ENCODE data around the gene ACOXL.
"Not testable (repeated sequence)": the region's sequence is repeated elsewhere in the genome, so short reads cannot be mapped to it uniquely, and the experiment has no call there.

ACOXL gene

DNA sequence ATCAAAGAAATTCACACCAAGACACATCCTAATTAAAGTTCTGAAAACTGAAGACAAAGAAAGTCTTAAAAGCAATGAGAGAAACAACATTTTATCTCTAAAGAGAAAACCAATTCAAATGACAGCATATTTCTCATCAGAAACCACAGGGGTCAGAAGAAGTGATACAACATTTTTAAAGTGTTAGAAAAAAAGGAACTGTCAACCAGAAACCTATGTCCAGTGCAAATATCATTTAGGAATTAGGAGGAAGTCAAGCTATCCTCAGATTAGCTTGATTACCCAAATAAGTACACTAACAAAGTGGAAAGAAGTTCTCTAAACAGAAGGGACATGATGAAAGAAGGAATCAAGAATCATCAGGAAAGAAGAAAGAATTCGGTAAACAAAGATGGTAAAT lies 328.8 kb downstream of the ACOXL start:
- DNase-seq (ENCODE audit: low read depth): no peak

DNA sequence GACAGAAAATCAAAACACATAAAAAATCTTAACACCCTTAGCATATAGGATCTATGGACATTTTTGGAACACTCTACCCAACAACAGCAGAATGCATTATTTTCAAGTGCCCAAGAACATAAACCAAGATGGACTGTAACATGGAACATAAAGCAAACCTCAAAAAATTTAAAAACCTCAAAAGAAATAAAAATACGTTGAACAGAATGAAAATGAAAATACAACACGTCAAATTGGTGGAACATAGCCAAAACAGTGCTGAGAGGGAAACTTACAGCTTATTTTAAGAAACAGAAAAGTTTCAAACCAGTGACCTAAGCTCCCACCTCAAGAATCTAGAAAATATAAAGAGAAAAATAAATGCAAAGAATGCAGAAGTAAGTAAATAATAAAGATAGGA lies 330.0 kb downstream of the ACOXL start:
- no peak for DNase-seq (ENCODE audit: low read depth)

DNA sequence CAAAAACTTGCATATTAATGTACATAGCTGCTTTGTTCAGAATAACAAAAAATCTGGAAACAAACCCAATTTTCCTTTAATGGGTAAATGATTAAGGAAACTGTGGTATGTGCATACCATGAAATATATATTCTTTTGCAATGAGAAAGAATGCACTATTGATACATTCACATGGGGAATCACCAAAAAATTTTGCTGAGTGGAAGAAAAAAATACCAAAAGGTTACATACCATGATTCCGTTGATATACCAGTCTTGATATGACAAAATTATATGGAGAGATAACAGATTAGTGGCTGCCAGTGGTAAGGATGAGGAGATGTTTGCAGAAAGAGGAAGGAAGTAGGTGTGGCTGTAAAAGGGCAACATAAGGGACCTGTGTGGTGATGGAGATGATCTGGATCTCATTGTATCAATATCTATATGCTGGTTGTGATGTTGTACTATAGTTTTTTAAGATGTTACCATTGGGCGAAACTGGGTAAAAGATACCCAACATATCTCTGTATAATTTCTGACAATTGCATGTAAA lies 333.8 kb downstream of the ACOXL start:
- DNase-seq (ENCODE audit: low read depth): no peak

DNA sequence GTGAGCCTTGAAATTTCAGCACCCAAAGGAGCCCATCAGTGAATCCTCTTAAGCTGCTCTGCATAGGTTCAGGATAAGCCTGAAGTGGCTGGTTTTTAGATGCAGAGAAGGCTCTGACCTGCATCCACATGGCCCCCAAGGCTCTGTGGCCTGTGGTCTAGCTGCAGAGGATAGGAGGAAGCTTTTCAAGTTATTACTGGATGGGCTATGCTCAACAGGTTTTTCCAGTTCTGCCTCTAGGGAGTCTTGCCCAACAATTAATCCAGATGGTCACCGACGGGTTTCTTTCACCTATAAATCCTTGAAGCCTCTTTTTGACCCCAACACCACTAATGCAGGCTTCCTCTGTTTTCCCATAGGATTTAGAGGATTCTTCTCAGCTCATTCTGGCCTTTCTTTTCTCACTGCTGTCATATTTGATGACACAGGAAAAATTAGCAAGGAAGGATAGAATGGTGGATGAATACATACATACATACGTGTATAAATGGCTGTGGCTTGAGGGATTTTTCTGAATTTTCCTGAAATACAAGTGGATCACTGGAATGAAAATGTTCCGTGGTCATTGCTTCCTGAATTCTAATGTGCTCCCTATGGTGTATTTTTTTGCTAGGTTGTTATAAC lies 336.2 kb downstream of the ACOXL start:
- no peak for DNase-seq (ENCODE audit: low read depth)

DNA sequence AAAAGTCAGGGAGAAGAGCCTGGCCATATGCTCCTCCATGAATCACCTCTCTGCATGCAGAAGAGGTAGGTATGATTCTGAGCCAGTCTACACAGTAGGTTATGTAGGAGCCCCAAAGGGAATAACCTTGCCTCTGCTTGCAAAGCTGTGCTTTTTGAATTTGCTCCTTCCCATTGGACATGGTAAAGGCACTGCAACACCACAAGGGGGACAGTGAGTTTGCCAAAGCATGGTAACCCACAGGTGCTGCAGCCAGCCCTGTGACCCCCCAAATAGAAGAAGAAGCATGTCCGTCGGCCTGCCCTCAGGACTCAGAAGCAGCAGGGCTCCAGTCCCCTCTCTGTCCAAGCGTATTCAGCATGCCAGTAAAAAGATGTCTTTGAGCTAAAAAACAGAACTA lies 337.3 kb downstream of the ACOXL start:
- DNase-seq (ENCODE audit: low read depth): no peak

DNA sequence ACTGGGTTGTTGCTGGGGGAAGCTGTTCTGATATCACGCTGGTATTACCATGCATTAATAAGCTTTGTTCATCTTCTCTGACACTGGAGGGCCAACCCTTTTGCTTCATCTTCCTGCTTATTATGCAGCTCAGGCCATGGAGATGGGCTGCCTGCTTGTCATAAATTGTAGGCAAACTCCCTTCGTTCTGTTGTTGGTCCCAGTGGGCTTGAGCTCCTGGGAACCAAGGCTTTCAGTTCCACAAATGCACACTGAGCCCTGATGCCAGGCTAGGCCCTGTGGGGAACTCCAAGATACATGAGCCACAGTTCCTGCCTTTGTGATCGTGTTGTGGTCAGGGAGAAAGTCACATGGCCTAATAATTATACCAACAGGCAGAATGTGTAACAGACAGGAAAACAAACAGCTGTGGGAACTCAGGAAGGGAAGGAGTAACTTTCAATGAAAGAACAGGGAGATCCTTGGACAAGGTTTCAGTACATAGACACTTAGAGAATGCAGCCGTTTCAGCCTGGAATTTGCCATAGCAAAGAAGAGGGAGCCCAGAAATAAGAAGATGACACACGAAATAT lies 339.3 kb downstream of the ACOXL start:
- DNase-seq (ENCODE audit: low read depth): peak; percentile 29

DNA sequence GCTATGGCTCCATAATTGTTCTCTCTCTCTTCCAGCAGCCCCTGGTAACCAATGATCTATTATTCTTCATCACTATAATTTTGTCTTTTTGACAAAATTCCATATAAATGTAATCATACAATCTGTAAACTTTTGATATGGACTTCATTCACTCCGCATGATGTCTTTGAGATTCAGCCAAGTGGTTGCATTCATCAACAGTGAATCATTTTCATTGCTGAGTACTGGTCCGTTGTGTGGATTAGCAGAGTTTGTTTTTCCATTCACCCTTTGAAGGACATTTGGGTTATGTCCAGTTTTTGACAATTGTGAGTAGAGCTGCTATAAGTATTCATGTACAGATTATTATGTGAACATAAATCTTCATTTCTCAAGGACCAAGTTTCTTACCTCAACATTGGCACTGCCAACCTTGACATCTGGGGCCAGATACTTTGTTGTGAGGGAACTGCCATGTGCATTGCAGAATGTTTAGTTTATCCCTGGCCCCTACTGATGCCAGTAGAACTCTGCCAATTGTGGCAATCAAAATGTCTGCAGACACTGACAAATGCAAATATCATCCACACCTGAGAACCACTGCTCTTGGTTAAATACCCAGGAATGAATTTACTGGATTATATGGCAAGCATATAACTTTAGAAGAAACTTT lies 340.0 kb downstream of the ACOXL start:
- DNase-seq (ENCODE audit: low read depth): peak; percentile 74

DNA sequence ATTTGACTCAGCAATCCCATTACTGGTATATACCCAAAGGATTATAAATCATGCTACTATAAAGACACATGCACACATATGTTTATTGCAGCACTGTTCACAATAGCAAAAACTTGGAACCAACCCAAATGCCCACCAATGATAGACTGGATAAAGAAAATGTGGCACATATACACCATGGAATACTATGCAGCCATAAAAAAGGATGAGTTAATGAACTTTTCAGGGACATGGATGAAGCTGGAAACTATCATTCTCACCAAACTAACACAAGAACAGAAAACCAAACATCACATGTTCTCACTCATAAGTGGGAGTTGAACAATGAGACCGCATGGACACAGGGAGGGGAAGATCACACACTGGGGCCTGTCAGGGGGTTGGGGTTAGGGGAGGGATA lies 350.3 kb downstream of the ACOXL start:
- not testable (repeated sequence) for DNase-seq (ENCODE audit: low read depth)

DNA sequence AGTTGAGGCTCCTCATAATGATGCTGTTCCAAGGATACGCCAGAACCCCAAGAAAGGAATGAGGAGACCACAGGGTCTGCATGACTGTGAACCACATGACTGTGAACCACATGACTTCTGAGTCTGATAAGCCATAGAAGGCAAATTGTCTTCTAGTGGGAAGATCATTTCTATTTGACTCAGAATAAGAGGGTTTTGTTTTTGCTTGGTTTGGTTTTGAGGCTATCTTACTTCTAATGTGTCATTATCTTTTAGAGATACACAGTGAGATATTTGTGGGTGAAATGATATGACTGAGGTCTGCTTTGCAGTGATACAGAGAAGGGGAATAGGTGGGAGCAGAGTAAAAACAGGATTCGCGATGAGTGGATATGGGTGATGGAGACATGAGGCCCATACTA lies 359.4 kb downstream of the ACOXL start:
- no peak for DNase-seq (ENCODE audit: low read depth)

DNA sequence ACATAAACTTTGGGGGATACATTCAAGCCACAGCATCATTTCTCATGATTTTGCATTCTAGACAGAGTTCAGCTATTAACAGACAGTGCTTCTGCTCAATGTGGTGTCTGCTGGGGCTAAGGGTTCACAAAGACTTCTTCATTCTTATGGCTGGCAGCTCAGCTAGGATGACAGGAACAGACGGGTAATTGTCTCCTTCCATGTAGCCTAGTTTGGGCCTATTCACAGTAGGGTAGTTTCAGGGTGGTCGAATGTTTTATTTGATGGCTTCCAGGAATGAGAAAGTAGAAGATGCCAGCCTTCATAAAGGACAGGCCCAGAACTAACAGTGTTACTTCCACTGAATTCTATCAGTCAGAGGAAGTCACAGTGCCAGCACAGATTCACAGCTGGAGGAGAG lies 362.3 kb downstream of the ACOXL start:
- DNase-seq (ENCODE audit: low read depth): no peak

DNA sequence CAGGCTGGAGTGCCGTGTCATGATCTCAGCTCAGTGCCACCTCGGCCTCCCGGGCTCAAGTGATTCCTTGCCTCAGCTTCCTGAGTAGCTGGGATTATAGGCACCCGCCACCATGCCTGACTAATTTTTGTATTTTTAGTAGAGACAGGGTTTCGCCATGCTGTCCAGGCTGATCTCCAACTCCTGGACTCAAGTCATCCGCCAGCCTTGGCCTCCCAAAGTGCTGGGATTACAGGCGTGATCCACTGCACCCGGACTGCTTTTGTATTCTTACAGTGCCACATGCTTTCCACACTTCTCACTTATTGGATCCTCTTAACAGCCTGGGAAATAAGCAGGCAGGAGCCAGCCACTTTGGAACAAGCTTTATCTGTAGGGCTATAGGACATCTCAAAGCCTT lies 363.1 kb downstream of the ACOXL start:
- no peak for DNase-seq (ENCODE audit: low read depth)

DNA sequence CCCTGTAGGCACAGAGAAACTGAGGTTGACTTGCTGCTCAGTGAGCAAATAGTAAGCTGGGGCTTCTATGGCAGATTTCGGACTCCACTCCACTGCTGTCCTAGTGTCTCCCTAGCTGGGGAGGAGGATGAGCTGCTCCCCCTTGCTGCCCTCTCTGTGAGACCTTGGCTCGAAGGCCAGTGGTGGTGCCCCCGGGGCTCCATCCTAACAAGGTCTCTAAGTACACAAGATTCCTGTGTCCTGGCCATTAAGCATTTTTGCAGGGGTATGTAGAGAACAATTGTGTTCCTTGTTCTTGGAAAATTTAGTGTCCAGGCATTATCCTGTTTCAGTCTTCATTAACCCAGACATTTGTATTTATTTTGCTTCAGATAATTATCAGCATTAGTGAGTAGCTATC lies 367.0 kb downstream of the ACOXL start:
- no peak for DNase-seq (ENCODE audit: low read depth)

DNA sequence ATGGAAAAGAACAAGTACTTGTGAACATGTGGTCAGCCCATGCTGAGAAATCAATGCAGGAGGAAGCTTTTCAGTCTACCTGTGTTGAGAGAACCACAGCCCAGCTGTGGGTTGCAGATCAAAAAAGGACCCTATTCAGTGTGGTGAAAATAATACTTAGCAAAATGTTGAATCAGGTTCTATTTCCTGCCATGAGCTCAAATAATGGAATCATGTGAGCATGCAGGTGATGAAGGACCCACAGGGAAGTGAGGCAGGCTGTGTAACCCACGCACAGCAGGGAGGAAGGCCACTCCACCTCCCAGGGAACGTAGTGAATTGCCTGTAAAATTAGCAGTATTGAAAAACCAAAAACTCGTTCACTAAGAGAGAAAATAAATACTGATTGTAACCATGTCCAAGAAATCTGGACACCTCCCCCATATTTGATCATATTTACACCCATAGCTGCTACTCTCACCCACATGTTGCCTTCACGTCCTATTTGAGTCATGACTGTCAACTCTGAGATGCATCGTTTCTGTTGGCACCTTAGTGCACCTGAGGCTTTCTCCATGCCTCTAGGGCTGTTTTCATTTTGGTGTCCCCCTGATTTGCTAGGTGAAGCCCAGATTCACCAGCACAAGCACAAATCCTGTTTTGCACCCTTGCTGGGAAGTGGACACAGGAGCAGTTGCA lies 367.9 kb downstream of the ACOXL start:
- DNase-seq (ENCODE audit: low read depth): no peak

DNA sequence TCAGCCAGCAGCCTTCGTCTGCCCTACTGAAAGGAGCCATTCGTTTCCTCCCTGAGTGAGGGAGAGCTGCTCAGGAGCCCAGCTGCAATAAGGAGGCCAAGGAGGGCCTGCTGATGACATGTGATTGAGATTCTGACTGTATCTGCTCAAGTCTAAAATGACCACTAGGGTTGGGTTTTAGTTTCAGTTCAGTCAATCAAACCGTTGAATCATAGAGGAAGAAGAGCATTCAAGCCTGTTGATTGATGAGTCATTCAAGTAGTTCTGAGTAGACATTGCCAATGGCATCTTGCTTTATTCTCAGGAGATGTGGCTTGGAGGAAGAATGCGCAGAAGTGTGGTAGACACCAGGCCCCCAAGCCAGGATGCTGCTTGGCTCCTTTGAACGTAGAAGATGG lies 368.4 kb downstream of the ACOXL start:
- DNase-seq (ENCODE audit: low read depth): no peak

DNA sequence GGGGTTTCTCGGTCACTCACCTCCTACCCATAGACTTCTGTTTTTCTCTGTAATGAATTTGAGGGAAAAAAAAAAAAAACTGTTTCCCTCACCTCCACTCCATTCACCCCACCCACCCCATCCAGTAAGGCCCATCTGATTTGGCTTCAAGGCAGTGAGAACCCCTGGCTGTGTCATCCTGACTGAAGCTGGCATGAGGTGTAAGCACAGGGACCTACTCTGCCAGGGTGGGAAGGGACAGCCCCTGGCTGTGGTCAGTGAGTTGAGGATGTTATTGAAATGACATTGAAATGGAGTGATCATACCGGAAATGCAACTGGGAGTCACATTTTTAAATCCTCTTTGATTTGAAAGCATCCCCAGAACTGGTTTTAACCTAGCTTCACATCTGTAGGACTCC lies 369.2 kb downstream of the ACOXL start:
- DNase-seq (ENCODE audit: low read depth): no peak

DNA sequence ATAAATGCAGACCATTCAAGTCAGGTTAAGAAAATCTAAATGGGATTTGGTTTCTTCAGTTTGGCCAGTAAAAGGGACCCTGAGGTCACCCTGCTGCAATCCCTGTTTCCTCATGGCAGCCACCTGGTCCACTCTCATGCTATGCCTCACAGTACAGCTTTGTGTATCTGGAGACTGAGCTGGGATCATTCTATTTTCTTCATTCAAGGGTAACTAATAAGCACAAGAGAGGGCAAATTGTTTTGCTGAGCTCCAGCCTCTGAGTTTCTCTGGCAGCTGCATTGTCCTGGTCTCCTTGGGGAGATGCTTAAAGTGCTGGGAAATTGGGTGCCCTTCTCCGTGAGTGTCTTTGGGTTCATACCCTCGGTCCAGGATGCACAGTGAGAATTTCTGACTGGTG lies 369.8 kb downstream of the ACOXL start:
- no peak for DNase-seq (ENCODE audit: low read depth)

DNA sequence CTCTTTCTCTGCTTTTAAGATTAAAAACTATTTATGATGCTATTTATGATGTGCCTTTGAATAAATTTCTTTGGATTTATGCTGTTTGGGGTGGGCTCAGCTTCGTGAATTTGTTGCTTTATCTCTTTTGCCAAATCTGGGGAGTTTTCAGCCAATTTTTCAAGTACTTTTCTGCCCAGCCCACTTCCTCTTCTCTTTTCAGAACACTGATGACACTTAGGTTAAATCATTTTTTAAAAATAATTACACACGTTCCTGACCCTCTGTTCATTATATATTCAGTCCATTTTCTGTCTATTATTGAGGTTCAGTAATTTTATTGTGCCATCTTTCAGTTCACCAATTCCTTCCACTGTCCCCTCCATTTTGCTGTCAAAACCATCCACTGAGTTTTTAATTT lies 373.6 kb downstream of the ACOXL start:
- DNase-seq (ENCODE audit: low read depth): no peak

DNA sequence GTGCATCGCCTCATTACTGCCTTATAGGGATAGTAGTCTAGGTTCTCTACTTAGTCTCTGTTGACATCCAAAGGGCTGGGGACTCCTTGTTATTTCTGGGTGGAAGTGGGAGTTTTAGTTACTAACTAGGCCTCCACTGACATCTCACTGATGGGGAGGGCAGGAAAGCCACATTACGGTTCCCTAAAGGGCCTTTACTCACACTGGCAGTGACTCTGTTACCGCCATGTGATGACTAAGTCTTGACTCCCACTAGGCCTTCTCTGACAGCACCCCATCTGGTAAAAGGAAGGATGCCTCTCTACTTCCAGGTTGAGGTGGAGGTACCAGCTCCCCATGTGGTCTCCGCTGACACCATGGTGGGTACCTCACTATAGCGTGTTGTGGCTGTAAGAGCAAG lies 374.3 kb downstream of the ACOXL start:
- DNase-seq (ENCODE audit: low read depth): no peak

DNA sequence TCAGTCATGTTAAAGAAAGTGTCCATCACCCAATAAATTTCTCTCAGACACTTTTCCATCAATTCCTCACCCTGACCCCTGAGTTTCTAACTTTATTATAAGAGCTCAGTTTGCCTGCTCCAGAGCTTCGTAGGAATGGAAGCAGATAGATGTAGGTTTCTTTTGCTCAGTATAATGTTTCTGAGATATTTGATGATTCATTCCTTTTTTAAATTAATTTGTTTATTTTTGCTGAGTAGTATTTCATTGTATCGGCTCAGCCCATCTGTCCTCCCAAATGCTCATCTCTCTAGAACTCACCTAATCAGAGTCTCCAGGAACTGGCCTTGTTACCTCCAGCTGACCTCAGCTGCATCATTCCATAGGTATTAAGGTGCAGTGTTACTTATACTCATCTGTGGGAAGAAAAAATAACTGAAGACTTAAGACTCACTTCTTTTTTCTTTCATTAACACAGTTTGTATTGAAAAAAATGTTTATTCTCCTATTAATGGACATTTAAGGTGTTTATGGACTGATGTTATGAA lies 376.4 kb downstream of the ACOXL start:
- no peak for DNase-seq (ENCODE audit: low read depth)

DNA sequence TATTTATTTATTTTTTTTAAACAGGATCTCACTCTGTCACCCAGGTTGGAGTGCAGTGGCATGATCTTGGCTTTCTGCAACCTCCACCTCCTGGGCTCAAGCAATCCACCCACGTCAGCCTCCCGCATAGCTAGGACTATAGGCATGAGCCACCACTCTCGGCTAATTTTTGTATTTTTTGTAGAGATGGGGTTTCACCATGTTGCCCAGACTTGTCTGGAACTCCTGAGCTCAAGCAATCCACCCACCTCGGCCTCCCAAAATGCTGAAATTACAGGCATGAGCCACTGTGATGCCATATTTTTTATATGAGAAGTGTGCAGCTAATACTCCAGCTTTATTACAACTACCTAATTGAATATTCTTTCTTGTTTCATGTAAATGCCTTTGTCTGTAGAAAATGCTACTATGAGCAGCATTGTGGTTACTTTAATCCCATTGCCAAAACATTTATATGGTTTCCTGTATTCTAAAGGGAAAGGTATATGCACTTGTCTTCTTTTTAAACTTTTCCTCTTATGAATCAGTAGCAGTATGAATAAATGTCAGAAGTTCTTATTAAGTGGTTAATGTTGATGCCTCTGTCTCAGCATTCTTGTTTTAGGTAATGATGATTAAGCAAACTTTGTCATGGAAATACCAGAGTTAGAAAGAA lies 378.9 kb downstream of the ACOXL start:
- no peak for DNase-seq (ENCODE audit: low read depth)

DNA sequence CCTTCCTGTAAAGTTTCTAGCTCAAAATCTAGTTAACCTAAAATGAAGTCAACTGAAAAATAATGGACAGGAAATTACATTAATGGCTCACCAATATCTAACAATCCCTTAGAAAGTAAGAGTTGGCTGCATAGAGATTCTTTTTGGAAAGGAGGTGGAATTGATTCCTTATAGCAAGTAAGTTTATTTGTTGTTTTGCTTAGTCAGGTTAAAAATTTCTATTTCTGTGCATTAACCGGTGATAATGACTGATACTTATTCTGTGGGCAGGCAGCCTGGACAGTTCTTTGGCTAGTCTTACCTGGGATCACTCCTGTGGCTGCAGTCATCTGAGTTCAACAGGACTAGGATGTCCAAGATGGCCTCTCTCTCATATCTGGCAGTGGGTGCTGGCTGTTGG lies 381.5 kb downstream of the ACOXL start:
- DNase-seq (ENCODE audit: low read depth): no peak

DNA sequence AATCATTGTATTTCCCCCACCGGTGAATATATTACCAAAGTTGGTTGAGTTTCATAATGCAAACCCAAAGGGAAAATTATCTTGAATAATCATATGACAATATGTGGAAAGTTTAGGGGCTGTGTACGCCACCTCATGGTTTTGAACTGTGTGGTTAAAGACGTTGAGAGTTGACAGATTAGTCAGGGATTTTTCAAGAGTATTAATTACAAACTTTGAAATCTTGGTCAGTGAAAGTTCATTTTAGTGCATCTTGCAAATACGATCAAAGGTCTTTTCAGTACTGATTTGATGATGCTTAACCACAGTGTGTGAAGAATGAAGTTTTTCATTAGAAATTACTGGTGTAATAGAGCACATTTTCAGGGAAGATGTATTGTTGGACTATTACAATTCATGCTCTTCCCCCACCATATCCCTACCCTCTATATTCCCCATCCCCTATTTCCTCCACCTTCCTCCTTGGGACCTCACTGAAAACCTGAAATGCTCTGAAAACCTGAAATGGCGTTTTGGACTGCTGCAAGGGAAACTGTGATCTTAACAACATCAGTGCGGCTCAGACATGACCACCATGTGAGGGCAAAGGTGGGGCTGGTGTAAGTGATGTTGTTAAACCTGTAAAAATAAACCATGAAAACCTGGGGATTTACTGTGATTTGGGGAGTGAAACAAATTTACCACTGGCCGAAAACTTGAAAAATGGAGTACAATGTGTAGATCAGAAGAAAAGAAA lies 383.8 kb downstream of the ACOXL start:
- no peak for DNase-seq (ENCODE audit: low read depth)

Data from fibroblast of the conjunctiva (primary cell).